RWPE2 (cell line): ENCODE measurements around the gene NOL4L.
A peak's percentile ranks its signal among the peaks of the same experiment; 100 is the strongest.

ENCODE experiments used
- ATAC-seq: fragments of 200-7000 bp; cut with Tn5 transposase; 3 replicates; pipeline ENCODE4 v1.9.1; 2021; ENCODE audit warnings: low read depth
- DNase-seq: peaks from one replicate; pipeline ENCODE4 v3.0.0-alpha.2; 2020; ENCODE audit warnings: low spot score
- H3K27ac ChIP-seq: fragments of 450-650 bp; 2 replicates; pipeline ENCODE4 v1.5.1; 2017; ENCODE audit warnings: mild to moderate bottlenecking; ENCODE audit not compliant: poor library complexity, severe bottlenecking
- H3K27me3 ChIP-seq: fragments of 250-450 bp; sonication (Bioruptor Pico); 2 replicates; pipeline ENCODE4 v1.5.1; 2021; ENCODE audit warnings: mild to moderate bottlenecking, moderate library complexity; ENCODE audit not compliant: insufficient read depth, poor library complexity, severe bottlenecking
- H3K36me3 ChIP-seq: fragments of 250-450 bp; sonication (Bioruptor Pico); 2 replicates; pipeline ENCODE4 v1.5.1; 2020; ENCODE audit warnings: low read depth, mild to moderate bottlenecking, moderate library complexity
- H3K4me1 ChIP-seq: fragments of 250-450 bp; sonication (Bioruptor Pico); 2 replicates; pipeline ENCODE4 v1.5.1; 2021; ENCODE audit warnings: mild to moderate bottlenecking, moderate library complexity; ENCODE audit not compliant: insufficient read depth, poor library complexity, severe bottlenecking
- H3K4me3 ChIP-seq: fragments of 250-450 bp; sonication (Bioruptor Pico); 2 replicates; pipeline ENCODE4 v1.5.1; 2021; ENCODE audit warnings: mild to moderate bottlenecking, moderate library complexity; ENCODE audit not compliant: severe bottlenecking
- H3K9me3 ChIP-seq: fragments of 250-450 bp; sonication (Bioruptor Pico); 2 replicates; pipeline ENCODE4 v1.5.1; 2021; ENCODE audit warnings: mild to moderate bottlenecking, moderate library complexity; ENCODE audit not compliant: severe bottlenecking
- CTCF ChIP-seq: fragments of 450-650 bp; IDR thresholded peaks from one replicate; pipeline ENCODE4 v1.5.1; 2017; ENCODE audit warnings: mild to moderate bottlenecking, moderate library complexity; ENCODE audit not compliant: poor library complexity, severe bottlenecking

The NOL4L gene

DNA sequence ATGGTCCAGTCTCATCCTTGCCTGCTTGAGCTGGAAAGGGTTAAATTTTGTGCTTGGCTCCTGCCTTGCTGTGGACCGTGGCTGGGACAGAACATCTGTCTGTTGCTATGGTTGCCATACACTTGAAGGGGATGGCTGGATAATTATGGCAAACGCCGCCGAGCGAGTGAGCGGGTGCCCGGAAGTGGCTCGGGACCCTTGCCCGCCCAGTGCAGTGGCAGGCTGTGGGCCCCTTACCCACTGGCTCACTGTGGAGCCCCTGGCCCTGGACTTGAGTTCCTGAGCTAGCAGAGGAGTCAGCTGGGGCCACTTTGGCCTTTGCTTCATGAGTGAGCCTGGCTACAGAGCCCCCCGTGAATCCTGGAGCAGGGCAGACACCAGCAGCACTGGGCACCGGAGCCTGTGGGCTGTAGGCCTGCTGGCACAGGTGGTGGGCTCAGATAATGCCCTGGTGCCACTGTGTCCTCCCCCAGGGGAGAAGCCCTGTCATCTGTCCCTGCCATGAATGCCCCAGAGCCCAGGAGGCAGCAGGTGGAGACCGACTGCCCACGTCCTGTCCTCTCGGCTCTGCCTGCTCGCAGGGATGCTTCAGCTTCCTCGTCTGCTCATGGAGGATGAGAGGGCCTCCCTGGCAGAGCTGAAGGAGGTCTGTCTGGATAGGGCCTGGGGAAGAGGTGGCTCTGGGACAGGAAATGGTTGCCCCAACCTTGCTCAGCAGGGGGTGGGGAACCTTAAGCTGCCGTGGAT lies 25.5 kb upstream of the NOL4L start:
- ATAC-seq (no peak), DNase-seq (peak; percentile 79)
- Histone ChIP-seq H3K36me3 (no peaks in the 10 kb centered on the region), H3K4me1 (no peaks in the 10 kb centered on the region), H3K4me3 (no peak overlapping the region), H3K9me3 (no peaks in the 10 kb centered on the region), H3K27ac (no peak overlapping the region), H3K27me3 (peaks cover 7% of the 10 kb centered on the region)
- TF ChIP-seq CTCF: no peak

DNA sequence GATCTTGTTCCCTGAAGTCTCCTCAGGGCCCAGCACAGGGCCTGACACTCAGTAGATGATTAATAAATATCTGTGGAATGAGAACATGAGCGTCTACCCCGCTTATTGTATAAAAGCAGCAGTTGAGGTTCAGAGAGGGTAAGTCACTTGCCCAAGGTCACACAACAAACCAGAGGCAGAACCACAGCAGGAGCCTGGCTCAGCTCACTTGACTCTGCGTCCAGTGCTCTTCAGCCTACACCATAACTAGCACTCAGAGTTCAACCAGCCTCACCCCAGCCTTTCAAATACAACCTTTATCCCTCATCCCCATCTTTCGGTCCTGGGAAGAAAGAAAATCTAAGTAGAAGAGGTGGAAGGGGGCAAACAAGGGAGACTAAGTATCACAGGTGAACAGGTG lies 24.9 kb upstream of the NOL4L start:
- ATAC-seq (no peak), DNase-seq (no peak)
- Histone ChIP-seq H3K27ac (no peak overlapping the region), H3K9me3 (no peaks in the 10 kb centered on the region), H3K4me3 (no peak overlapping the region), H3K36me3 (no peaks in the 10 kb centered on the region), H3K27me3 (peaks cover 13% of the 10 kb centered on the region), H3K4me1 (no peaks in the 10 kb centered on the region)
- no peak for TF ChIP-seq CTCF

- H3K9me3 ChIP-seq: no peaks in the 10 kb centered on the region
- no peak overlapping the region for H3K27ac ChIP-seq
- no peak overlapping the region for H3K4me3 ChIP-seq
- DNase-seq (peak; percentile 83), ATAC-seq (no peak)
- H3K36me3 ChIP-seq: no peaks in the 10 kb centered on the region
- no peaks in the 10 kb centered on the region for H3K4me1 ChIP-seq
- peaks cover 17% of the 10 kb centered on the region for H3K27me3 ChIP-seq
- no peak for TF ChIP-seq CTCF
Measured at GRCh38 chr20:32609111-32609773, 24.1 kb upstream of the NOL4L start.

- no peak for ATAC-seq
- peaks cover 17% of the 10 kb centered on the region for H3K27me3 ChIP-seq
- DNase-seq: no peak
- no peak for TF ChIP-seq CTCF
- no peaks in the 10 kb centered on the region for H3K4me1 ChIP-seq
- H3K9me3 ChIP-seq: no peaks in the 10 kb centered on the region
- H3K4me3 ChIP-seq: no peak overlapping the region
- H3K36me3 ChIP-seq: no peaks in the 10 kb centered on the region
- no peak overlapping the region for H3K27ac ChIP-seq
Measured at GRCh38 chr20:32608664-32609015, 23.5 kb upstream of the NOL4L start.
